Stimulated activated CD8-positive, alpha-beta memory T cell treated with anti-CD3 and anti-CD28 coated beads, Interleukin-2, amount 100 ng/mL, for 48 hours (primary cell): ENCODE results near the gene FCER2.
A peak's percentile ranks its signal among the peaks of the same experiment; 100 is the strongest.

Experiments used
- DNase-seq, 2 donors: peaks; one replicate each; pipeline ENCODE4 v3.0.0-alpha.2; 2020; ENCODE audit warnings: low read depth in 2 of 2

The FCER2 gene

DNA sequence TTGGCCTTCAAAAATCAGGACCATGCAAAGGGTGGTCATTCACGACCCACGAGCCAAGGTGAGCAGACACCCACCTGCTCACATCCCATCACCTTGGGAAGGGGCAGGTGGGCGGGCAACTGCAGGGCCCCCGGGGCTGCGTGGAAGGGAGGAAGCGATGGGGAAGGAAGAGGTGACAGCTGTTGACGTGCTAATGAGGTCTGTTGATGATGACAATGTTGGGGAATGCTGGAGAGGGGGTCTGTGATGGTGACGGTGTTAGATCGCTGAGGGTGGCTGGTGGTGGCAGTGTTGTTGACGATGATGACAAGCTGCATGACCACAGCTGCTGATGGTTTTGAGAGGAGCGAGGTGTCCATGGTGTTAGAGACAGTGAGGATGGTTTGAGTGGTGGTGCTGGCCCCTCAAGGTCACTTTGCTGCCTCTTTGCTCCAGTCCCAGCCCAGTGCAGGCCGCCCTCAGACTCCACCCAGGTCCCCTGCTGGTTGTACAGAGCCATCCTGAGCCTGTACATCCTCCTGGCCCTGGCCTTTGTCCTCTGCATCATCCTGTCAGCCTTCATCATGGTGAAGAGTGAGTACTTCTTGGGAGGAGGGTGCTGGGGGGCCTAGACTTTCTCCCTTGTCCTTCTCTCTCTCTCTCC, 24.1 kb downstream of the FCER2 start:
- no peak for DNase-seq

GRCh38 chr19:7676854-7677253, 25.1 kb downstream of the FCER2 start, which contains the start of gene MCEMP1:
MCEMP1 (plus strand) TSS chr19:7677090; CDS start chr19:7677121, 31 bp downstream.
- no peak for DNase-seq

DNA sequence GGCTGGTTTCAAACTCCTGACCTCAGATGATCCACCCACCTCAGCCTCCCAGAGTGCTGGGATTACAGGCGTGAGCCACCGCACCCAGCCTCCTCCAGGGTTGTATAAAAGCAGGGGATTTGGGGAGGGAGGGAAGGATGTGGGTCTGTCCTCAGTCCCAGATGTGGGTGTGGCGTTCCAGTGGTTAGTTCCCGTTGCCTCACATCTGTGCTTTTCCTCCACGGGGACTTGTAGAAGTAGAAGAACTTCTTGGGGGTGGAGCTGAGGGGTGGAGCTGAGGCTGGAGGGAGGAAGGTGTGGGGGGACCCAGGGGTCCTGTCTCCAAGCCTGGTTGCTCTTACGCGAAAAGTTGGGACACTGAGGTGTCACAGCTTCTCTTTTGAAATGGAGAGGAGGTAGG, 25.6 kb downstream of the FCER2 start:
- DNase-seq: no peak

DNA sequence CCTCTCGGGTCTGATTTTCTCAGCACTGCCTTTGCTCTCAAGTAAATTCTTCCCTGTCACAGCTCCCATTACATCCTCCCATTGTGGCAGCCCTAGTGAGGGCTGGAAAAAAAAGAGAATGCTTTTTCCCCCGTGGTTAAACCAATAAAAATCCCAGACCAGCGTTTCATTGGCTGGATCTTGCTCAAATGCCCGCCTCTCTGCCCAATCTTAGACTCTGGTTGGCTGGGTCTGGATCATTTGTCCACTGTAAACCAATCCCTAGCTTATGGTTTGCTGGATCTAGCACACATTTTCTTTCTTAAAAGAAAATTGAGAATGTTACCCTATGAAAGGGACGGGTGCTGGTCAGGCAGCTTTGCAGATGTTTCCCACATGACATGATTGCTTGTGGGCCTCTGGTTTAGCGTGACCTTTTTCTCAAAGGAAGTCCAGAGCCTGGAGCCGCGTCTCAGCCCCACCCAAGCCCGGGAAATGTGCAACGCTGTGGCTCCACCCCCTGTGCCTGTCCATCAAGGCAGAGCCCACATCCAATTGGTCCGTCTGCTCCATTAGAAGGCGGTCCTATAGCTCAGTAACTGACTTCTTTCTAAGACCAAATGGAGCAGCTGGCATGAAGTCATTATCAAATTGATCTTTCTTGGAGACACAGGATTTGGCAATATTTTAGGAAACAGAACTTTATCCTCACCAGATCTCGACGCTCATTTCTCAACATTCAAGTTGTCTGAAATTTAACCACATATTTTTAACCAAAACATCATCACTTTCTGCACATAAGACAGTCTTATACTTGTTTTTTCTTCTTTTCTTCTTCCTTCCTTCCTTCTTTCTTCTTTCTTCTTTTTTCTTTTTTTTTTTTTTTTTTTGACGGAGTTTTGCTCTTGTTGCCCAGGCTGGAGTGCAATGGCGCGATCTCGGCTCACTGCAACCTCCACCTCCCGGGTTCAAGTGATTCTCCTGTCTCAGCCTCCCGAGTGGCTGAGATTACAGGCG, 27.6 kb downstream of the FCER2 start:
- DNase-seq: no peak

GRCh38 chr19:7672522-7672921, 29.4 kb downstream of the FCER2 start:
- DNase-seq: no peak

DNA sequence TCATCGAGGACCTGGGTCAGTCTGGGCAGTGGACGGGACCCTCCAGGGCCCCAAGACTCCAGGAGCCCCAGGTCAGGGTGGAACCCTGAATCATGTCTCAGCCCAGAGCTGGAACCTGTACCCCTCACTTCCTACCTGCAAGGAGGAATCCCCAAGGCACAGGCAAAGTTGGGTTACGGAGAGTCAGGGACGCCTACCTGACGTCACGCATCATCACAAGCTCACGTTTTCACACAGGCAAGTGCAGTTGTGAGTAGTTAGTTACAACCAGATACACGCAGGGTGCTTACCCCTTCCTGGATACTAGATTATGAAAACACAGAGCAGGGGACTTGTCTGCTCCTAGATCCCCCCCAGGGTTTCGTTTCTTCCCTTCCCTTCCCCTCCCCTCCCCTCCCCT, 31.1 kb downstream of the FCER2 start:
- DNase-seq: no peak

GRCh38 chr19:7670150-7670783, 31.7 kb downstream of the FCER2 start:
- DNase-seq: no peak

DNA sequence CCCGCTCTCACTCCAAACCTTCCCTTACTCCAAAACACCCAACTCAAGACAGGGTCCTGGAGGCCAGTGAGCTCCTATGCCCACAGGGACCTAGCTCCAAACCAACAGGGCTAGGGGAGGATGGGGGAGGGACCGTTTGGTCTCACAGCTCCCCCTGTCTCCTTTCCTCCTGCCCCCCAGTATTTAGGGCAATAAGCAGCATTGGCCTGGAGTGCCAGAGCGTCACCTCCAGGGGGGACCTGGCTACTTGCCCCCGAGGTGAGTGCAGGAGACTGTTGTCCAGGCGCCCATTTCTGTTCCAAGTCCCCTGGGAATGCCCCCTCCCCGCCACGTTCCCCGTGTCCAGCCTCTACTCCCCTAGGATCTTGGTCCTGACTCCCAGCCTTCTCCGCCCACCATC, 32.3 kb downstream of the FCER2 start:
- DNase-seq: no peak

GRCh38 chr19:7668842-7669241, 33.1 kb downstream of the FCER2 start, which contains the start of gene RETN:
RETN (plus strand) TSS chr19:7669049; CDS start chr19:7669327, 278 bp downstream.
- DNase-seq: no peak

DNA sequence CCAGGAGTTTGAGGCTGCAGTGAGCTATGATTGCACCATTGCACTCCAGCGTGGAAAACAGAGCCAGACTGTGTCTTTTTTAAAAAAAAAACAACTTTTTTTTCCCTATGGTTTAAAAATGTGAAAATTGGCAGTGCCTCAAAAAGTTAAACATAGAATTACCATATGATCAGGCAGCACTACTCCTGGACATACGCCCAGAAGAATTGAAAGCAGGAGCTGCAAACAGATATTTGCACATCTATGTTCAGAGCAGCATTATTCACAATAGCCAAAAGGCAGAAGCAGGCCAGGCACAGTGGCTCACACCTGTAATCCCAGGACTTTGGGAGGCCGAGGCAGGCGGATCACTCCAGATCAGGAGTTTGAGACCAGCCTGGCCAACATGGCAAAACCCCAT, 36.9 kb downstream of the FCER2 start:
- no peak for DNase-seq

DNA sequence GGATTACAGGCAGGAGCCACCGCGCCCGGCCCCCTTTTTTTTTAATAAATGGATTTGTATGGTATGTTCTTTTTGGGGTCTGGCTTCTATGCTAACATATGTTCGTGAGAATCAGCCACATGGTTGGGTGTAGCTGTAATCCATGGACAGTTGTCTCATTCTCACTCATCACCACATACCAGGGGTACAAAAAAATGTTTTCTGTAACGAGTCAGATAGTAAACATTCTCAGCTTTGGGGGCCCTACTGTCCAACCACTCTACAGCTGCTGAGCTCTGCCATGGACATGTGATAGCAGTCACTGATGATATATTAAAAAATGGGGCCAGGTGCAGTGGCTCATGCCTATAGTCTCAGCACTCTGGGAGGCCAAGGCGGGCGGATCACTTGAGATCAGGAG, 38.2 kb downstream of the FCER2 start:
- DNase-seq: no peak

GRCh38 chr19:7662657-7663056, 39.3 kb downstream of the FCER2 start:
- DNase-seq: no peak

DNA sequence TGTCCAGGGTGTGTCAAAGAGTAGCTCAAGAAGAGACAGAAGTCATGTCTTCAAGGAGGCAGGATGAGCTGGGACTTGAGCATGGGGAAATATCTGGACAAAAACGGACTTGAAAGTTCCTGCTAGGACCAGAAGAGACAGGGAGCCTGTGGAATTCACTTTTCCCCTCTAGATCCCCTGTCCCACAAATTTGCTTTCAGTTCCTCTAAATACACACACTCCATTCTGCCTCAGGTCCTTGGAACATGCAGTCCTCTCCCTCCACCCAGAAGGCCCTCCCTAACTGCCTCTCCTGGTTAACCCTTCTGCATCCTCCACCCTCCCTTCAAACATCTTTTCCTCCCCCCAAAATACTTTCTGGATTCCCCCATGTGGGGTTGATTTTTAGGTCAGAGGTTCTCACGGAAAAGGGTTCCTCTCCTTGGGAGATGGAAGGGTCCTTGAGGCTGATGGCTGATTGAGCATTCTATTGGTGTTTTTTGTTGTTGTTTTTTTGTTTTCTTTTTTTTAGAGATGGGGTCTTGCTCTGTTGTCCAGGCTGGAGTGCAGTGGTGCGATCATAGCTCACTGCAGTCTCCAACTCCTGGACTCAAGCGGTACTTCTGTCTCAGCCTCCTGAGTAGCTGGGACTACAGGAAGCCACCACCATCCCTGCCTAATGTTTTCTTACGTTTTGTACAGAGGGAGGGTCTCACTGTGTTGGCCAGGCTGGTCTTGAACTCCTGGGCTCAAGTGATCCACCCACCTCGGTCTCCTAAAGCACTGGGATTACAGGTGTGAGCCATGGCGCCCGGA, 40.0 kb downstream of the FCER2 start:
- DNase-seq: no peak

DNA sequence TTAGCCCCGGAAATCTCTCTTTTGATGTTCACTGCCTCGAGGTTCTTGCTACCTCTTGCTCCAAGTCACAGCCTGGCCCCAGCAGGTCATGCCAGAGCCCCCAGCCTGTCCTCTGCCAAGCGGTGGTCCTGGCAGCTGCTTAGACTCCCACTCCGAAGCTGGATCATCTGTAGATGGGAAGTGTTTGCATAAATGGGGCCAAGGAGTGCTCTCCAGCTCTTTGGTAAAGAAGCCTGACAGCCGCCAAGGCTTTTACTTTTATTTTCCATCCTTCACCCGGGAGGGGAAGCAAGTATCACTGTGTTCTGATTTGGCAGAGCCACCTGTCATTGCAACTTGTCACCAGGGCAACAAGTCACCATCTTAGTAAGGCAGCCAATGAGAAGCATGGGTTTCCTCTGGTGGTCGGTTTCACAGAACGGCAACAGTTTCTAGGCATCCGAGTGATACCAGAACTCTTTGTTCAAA, 43.7 kb downstream of the FCER2 start:
- DNase-seq: no peak

GRCh38 chr19:7657131-7657751, 44.7 kb downstream of the FCER2 start:
- DNase-seq: no peak

GRCh38 chr19:7655581-7655980, 46.4 kb downstream of the FCER2 start:
- no peak for DNase-seq

- DNase-seq: no peak
These were observed 47.5 kb downstream of the FCER2 start for GRCh38 chr19:7654401-7654800.

GRCh38 chr19:7652061-7652641, 49.8 kb downstream of the FCER2 start:
- peak; percentile 70 to 79 for DNase-seq

GRCh38 chr19:7650148-7650547, 51.8 kb downstream of the FCER2 start:
- DNase-seq: no peak

GRCh38 chr19:7648265-7649014, 53.5 kb downstream of the FCER2 start:
- no peak for DNase-seq
